Measurements from ENCODE around the gene ATP1A1.

The ATP1A1 gene

DNA sequence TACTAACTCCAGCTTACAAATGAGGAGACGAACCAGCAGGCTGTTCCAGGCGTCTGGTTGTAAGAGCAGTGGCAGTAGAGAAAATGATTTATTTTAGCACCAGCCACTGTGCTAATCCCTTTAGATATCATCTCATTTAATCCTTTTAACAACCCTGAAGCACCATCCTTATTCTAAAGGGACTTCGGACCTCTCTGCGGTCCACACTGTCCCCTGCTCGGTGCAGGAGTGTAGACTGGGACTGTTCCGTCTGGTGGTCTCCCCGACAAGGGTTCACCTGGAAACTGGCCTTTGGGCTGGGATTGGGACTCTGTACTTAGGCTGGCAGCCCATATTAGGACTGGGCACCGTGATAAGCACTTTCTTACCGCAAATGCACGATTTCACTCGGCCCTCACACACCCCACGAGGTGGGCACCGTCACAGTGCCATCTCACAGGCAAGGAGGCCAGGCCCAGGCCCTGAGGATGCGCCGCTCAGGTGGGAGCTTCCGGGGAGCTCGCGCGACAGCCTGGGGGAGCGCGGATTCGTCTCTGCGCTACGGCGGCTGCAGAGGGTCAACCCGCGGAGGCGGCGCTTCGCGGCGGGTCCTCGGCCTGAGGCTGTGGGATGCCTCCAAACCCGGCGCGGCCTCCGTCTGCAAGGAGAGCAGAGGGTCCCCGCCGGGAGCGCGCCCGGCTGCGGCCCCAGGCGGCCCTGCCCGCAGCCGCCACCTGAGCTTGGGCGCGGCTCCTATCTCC is 45.2 kb downstream of the ATP1A1 start:
- TF ChIP-seq, protein P1, sequence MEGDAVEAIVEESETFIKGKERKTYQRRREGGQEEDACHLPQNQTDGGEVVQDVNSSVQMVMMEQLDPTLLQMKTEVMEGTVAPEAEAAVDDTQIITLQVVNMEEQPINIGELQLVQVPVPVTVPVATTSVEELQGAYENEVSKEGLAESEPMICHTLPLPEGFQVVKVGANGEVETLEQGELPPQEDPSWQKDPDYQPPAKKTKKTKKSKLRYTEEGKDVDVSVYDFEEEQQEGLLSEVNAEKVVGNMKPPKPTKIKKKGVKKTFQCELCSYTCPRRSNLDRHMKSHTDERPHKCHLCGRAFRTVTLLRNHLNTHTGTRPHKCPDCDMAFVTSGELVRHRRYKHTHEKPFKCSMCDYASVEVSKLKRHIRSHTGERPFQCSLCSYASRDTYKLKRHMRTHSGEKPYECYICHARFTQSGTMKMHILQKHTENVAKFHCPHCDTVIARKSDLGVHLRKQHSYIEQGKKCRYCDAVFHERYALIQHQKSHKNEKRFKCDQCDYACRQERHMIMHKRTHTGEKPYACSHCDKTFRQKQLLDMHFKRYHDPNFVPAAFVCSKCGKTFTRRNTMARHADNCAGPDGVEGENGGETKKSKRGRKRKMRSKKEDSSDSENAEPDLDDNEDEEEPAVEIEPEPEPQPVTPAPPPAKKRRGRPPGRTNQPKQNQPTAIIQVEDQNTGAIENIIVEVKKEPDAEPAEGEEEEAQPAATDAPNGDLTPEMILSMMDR (IDR thresholded peaks at IDR 0.05) = no peak

DNA sequence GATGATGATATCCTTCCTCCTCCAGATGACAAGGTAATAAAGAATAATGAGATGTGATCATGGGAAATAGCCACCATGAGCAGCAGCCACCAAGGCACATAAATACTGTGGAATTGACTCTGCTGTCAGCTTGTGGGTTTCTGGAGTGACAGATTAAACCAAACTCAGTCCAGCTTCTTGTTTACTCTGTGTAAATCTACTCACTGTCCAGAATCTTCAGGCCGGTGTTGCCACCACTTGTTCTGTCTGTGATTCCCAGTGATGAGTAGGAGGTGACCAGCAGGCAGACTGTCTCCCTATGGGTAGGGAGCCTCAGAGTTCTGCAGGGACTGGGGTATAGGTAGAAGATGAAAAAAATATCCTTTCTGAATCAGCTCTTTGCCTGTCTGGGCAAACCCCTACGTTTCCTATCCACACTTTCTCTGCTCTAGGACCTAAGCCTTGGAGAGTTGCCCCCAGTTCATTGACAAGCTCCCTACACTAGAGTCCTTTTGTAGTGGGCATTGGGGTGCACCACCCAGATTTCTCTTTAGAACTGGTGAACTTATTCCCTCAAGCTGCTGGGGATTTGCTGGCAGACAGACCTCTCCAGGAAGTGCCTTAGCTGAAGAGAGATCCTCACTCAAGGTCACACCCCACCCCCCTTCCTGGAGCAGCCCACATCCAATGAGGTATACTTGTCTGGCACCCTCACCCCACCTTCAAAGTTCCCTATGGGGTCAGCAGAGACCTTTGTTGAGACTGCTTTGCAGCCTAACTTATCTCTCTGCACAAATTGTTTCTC is 47.6 kb downstream of the ATP1A1 start:
- TF ChIP-seq, protein P1 (IDR thresholded peaks at IDR 0.05) = no peak

DNA sequence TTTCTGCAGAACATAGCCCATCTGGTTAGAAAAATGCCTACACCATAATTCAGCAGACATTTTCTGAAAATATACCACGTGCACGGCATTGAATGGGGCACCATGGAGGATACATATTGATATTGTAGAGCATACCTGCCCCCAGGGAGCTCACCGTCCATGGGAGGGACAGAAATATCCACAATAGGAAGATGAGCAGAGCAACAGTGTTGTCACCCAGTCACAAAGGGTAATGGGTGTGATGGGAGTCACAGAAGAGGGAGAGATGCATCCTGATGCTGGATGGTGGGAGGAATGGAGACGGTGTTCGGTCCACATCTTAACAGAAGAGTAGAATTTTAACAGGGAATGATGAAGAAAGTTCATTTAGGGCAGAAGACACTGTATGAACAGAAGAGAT is 51.4 kb downstream of the ATP1A1 start:
- TF ChIP-seq, protein P1 (IDR thresholded peaks at IDR 0.05) = no peak

- TF ChIP-seq, protein P1 (IDR thresholded peaks at IDR 0.05) = no peak
Measured at GRCh38 chr1:116424863-116425262, 51.8 kb downstream of the ATP1A1 start.

DNA sequence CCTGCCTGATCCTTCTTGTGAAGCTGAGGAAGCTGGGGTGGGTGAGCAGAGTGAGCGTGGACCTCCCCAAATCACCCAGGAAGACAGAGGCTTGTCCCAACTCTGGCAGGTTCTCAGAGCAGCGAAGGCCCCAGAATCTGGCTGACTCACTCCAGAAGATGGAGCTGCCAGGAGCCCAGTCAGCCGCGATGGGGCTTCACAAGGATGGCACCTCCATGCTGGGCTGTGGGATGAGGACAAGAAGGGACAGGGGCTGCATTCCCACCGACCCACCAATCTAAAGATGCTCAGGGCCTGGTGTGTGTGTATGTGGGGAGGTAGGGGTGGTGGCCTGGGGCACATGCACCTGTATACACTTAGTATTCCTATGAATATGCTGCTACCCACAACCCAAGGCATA is 52.9 kb downstream of the ATP1A1 start:
- TF ChIP-seq, protein P1 (IDR thresholded peaks at IDR 0.05) = no peak

DNA sequence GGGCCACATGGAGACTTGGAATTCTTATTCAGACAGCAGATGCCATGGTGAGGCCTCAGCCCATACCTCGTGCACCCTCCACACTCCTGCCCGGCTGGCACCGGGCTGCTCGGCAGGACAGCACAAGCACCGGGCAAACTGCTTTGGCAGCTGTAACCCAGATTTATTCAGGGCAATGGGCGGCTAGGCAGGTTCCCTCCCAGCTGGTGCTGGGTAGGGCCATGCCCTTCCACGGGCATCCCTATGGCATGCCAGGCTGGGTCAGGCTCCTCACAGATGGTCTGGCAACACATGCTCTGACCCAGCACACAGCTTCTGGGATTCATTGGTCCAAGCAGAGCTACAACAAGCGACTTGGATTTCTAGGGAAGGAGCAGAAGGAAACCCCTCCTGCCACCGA is 53.4 kb downstream of the ATP1A1 start:
- TF ChIP-seq, protein P1 (IDR thresholded peaks at IDR 0.05) = no peak

DNA sequence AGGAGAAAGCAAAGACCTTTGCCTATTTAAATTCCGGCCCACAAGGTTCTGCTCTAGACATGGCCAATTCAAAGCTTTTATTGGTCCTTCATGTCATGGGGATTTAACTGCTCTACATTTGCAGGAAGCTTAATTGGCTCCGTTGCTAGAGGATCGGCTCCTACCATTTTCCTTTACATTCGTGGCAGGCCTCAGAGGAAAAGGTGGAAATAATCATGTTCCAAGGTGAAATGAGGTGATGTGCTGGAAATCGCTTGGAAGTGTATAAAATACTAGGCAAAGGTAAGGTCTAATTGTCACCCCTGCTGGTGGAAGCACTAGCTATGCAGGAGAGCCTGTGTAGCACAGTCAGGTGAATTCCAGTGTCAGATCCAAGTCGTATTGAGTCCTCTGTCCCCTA is 55.5 kb downstream of the ATP1A1 start:
- TF ChIP-seq, protein P1 (IDR thresholded peaks at IDR 0.05) = no peak

All from LNCAP (cell line).